ENCODE measurements around the gene MEIOB. TPM values are rescaled to one million over a fixed set of nuclear protein-coding genes. Genes with fewer than 3 reads are reported as not detected.

Gene MEIOB
- total RNA-seq, 1 experiment from 2014 or later = 1.3 TPM

- Histone ChIP-seq H4K20me1 (ENCODE audit: control insufficient read depth, insufficient read depth, insufficient read length) (no peaks in the 10 kb centered on the region), H4K8ac (replicated peaks; ENCODE audit: insufficient read length, low read depth, low read length) (no peak overlapping the region), H3K9me3 (ENCODE audit: control insufficient read depth, low read depth, low read length) (no peaks in the 10 kb centered on the region), H3K79me2 (ENCODE audit: insufficient read depth, low read length) (no peaks in the 10 kb centered on the region), H3K9ac (ENCODE audit: extremely low read depth, insufficient read length, low read length) (no peak overlapping the region), H4K91ac (ENCODE audit: insufficient read length, low read depth, low read length) (no peak overlapping the region), H3K14ac (ENCODE audit: insufficient read depth, low read length) (no peak overlapping the region), H3K23ac (ENCODE audit: insufficient read length, low read depth, low read length) (no peak overlapping the region), H2AFZ (ENCODE audit: low read length) (no peak overlapping the region), H3K27ac (ENCODE audit: insufficient read length, low read depth, low read length) (no peak overlapping the region), H2BK120ac (ENCODE audit: low read depth, low read length, poor library complexity, severe bottlenecking) (no peak overlapping the region), H2BK20ac (ENCODE audit: low read depth, low read length, poor library complexity, severe bottlenecking) (no peak overlapping the region), H3K4me2 (ENCODE audit: insufficient read depth, insufficient read length, low read length) (no peak overlapping the region), H4K5ac (ENCODE audit: insufficient read length, low read depth, low read length) (no peak overlapping the region), H2BK15ac (ENCODE audit: low read depth, low read length) (no peak overlapping the region), H2BK12ac (ENCODE audit: insufficient read length, low read depth, low read length) (no peak overlapping the region), H3K4ac (ENCODE audit: low read depth, low read length) (no peak overlapping the region), H3K18ac (ENCODE audit: insufficient read length, low read depth, low read length) (no peak overlapping the region), H3K4me1 (ENCODE audit: insufficient read depth, low read length) (no peaks in the 10 kb centered on the region; the same call in 1 of the 2 replicates), H3K56ac (ENCODE audit: insufficient read length, low read depth, low read length) (no peak overlapping the region), H2BK5ac (ENCODE audit: insufficient read length, low read length) (no peak overlapping the region), H2AK5ac (ENCODE audit: insufficient read length, low read length) (no peak overlapping the region), H3K79me1 (ENCODE audit: insufficient read depth, low read depth, low read length, poor library complexity, severe bottlenecking) (peaks cover 4% of the 10 kb centered on the region), H3T11ph (ENCODE audit: low read length) (no peak overlapping the region), H3K27me3 (ENCODE audit: insufficient read depth, low read length) (no peaks in the 10 kb centered on the region), H3K23me2 (ENCODE audit: insufficient read length, low read depth, low read length, poor library complexity, severe bottlenecking) (peaks cover 3% of the 10 kb centered on the region)
- no peaks in the 10 kb centered on the region for H3K9me3 Mint-ChIP-seq
- DNase-seq = no peak
- H3K36me3 Mint-ChIP-seq (ENCODE audit: insufficient read depth in 1 of 3, low read depth in 3 of 3) = peaks cover 0 to 10% (median 4%) of the 10 kb centered on the region in 3 experiments; a peak in 5 of 7 replicates
- H3K27ac Mint-ChIP-seq = no peak overlapping the region
- H3K4me3 Mint-ChIP-seq = no peak overlapping the region
- no peak for TF ChIP-seq CTCF (conservative IDR thresholded peaks at IDR 0.05)
- peaks cover 4% of the 10 kb centered on the region for H3K27me3 Mint-ChIP-seq (ENCODE audit: low read depth)
- WGBS (ENCODE audit: extremely low coverage, insufficient read length, low lambda C conversion rate) = no CpG with 5 or more reads among the region's 24 CpGs
- 0 out of 4 replicates have a peak, but pooled peaks cover 2 to 5% of the 10 kb centered on the region in 2 experiments for H3K4me1 Mint-ChIP-seq
These were observed 49.9 kb downstream of the MEIOB start for GRCh38 chr16:1821861-1822611.

All from H9 (cell line).